CD4-positive, alpha-beta T cell treated with Interleukin-10 for 1 hour (primary cell): ENCODE data around the gene TMEM176A.

Experiments
- DNase-seq: peaks from one replicate; pipeline ENCODE4 v3.0.0-alpha.2; 2020

TMEM176A gene

DNA sequence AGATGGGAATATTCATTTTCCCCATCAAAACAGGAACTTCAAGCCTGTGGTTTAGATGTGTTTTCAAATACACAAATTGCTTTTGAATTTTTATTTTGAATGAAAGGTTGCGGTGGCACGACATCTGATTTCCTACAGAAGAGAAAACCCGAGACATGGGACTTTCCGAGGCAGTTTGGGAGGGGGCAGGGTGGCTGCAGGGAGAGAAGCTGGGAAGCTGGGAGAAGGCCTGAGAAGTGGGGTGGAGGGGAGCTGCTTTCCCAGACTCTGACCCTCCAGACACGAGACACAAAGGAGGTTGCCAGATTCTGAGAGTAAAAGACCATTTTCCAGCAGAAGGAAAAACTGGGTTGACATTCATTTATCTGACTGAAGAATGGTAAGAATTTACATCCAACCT is 19.6 kb downstream of the TMEM176A start:
- no peak for DNase-seq

GRCh38 chr7:150820578-150821198 is 20.1 kb downstream of the TMEM176A start:
- DNase-seq: no peak

DNA sequence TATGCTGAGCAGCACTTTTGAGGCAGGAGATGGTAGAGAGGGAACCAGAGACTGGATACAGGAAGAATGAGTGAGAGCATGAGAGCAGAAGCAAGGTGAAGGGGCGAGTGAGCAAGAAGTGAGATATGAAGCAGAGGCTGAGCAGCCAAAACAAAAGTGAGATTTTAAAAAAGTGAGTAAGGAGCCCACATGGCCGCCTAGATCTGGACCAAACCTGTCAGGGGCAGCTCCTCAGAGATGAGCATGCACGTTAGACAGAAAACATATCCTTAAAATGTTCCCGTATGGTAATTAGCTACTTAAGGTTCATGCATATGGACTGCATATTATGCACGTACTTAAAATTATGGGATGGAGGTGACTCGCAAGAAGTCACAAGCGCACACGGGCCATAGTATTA is 22.5 kb downstream of the TMEM176A start:
- no peak for DNase-seq

- no peak for DNase-seq
Measured at GRCh38 chr7:150823484-150824126, 23.0 kb downstream of the TMEM176A start.

- no peak for DNase-seq
Measured at GRCh38 chr7:150824379-150825177, 24.0 kb downstream of the TMEM176A start.

DNA sequence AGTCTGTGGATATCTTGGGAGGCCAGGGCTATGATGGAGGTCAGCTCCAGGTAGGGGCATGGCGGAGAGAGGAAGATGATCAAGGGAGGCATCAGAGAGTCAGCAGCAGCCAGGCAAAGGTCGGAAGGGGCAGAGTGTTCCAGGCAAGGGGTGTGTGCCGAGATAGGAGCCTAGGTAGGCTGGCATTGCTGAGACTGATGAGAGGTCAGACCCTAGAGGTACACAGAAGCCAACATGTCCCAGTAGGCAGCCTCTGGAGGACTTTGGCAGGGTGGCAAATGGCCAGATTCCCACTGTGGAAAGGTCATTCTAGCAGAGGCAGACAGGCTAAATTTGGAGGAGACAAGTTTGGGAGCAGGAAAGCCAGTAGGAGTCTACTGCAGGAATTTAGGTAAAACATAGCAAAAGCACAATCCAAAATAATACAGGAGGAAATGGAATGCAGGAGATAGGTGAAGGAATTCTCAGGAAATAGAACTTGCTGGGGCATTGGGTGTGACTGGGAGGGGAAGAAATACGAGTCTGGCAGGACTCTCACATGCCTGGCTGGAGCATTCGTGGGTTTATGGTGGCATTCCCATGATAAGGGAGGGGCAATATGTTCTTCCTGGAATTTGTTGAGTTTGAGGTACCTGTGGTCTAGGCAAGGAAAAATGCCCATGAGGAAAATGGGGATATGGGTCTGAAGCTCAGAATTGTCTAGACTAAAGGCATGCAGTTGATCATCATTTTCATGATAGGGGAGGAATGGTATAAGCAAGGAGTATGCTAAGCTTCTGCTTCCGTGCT is 25.7 kb downstream of the TMEM176A start:
- no peak for DNase-seq

DNA sequence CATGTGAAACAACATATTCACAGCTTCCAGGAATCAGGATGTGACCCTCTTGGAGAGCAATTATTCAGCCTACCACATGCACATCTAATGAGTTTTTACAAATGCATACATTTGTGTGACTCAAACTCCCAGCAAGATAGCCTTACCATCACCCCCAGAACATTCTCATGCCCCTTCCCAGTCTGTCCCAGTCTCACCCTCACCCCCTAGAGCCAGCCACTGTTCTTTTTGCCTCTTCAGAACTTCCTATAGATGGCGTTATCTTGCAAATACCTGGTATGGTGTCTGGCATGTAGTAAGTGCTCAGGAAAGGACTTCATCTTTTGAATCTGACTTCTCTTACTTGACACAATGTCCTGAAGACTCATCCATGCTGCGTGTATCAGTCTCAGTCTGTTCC is 27.8 kb downstream of the TMEM176A start:
- no peak for DNase-seq

- DNase-seq: no peak
Measured at GRCh38 chr7:150829426-150829825, 28.9 kb downstream of the TMEM176A start.

- DNase-seq: no peak
Measured at GRCh38 chr7:150830937-150831336, 30.4 kb downstream of the TMEM176A start.

- DNase-seq: no peak
Measured at GRCh38 chr7:150831851-150832250, 31.3 kb downstream of the TMEM176A start.

- DNase-seq: no peak
Measured at GRCh38 chr7:150835019-150835418, 34.5 kb downstream of the TMEM176A start.

DNA sequence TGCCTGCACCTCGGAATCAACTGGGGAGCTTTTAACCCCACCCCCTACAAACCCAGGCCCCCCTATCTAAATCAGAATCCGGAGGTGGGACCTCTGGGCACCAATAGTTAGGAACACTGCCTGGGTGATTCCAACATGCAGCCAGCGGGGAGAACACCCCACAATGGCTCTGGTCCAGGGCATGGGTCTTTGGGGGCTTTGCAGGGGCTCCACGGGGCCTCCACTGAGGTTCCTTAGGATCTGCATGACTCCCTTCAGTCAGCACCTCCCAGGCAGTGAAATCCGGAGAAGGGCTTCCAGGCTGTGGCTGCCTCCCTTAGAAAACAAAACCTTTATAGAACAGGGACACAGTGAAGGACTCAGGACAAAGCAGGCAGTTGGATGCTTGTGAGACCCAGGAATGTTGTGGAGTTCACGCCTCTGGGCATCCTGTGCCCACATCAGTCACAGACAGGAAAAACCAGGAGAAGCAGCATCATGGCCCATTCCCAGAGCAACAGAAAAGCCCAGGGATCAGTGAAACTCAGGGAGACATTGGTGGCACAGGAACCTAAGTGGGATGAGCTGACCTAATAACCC is 35.2 kb downstream of the TMEM176A start:
- no peak for DNase-seq

DNA sequence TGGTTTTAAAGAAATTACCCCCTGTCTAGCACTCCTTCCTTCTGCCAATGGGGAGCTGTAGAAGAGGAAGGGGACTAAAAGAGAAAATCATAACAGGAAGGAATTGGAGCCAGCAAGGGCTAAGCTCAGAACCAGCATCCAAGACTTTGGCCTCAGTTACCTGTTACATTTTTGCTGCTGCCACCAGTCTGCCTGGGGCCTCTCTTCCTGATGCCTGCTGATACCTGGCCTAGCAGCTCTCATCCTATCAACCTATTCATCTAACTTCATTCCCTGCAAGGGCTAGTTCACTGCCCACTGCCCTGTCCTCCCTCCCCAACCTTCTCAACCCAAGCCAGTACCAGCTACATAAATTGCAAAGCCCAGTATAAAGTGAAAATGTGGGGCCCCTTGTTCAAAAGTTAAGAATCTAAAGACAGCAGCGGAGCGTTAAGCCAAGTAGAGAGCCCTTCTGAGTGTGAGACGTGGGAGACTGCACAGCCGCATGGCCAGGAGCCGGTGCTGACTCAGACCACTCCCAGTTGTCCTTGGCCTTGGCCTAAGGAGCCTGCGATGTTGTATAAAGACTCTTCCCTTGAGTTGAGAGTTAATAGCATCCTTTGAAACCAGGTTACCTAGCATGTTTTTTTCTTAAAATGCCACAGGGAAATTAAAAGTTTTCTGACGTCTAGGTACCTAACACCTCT is 38.5 kb downstream of the TMEM176A start:
- DNase-seq: no peak

- DNase-seq: no peak
Measured at GRCh38 chr7:150842018-150842417, 41.4 kb downstream of the TMEM176A start.

- DNase-seq: no peak
Measured at GRCh38 chr7:150842716-150843115, 42.1 kb downstream of the TMEM176A start.

- no peak for DNase-seq
Measured at GRCh38 chr7:150845421-150845861, 44.9 kb downstream of the TMEM176A start.

DNA sequence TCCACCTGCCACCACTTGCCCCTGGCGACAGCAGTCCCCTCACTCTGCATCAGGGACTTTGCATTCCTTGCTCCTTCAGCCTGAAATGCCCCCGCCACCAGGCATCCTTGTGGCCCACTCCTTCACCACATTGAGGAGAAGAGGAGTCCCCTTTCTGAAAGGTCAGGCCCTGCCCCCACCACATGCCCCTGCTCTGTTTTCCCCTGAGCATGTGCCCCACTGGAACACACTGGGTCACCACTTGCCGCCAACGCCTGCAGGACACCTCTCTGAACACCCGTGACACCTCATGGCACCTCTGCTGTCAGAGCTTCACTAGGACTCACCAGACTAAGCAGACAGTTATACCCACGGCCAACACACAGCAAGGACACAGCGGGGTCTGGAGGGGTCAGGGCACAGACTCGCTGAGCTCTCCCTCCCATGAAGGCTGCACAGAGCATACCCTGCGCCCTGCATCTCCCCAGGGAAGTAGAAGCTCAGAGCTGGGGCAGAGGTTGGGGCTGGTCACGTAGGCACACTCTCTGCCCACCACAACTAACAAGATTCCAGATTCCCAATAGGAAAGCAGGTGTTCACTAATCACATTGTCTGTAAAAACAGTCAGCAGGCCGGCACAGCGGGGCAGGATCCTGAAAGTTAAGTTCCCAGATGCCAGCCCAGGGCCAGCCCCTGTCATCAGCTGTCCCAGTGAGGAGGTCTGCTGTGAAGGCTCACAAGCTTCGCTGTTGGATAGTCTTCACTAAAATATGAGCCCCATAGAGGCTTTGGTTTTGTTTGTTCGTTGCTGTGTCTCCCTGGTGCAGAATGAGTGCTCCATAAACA is 45.9 kb downstream of the TMEM176A start:
- DNase-seq: no peak

- DNase-seq: no peak
Measured at GRCh38 chr7:150847536-150847935, 47.0 kb downstream of the TMEM176A start.

DNA sequence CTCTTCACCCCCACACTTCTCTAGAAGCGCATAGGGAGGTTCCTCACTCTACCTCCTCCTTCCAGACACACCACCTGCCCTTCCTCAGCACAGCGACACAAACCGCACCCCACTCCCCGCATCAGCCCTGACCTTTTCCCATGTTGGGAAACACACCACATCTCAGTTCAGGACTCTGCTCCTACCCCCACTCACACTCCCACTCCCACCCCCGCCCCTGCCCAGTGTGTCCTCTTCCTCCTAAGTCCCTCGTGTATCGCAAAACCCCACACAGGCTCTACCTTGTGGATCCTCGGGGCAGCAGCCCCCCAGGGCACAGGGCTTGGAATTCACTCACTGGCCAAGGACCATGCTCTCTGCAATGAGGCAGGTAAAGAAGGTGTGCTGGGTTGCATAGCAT is 47.5 kb downstream of the TMEM176A start:
- DNase-seq: no peak

DNA sequence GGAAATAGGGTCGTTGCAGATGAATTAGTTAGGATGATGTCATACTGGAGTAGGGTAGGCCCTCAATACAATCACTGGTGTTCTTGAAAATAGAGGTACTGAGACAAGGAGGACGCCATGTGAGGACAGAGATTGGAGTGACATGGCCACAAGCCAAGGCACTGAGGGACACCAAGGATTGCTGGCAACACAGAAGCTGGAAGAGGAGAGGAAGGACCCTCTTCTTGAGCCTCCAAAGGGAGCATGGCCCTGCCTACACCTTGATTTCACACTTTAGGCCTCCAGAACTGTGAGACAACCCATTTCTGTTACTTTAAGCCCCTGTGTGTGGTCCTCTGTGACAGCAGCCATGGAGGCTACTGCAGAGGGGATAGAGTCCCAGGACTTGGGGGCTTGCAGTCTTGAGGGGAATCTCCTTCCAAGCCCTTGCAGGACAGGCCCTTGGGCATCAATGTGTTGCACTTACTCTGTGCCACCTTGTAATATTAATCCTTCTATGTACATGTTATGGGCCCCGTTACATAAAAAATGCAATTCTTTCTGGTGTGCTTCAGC is 48.1 kb downstream of the TMEM176A start:
- no peak for DNase-seq

GRCh38 chr7:150849204-150849775 is 48.7 kb downstream of the TMEM176A start:
- no peak for DNase-seq
